HL-60 (cell line): Measurements from ENCODE around the gene MKS1.

Experiments used
- DNase-seq, 2 experiments: peaks; one replicate each; pipeline ENCODE4 v3.0.0-alpha.2; 2010 to 2020; ENCODE audit warnings: low read depth in 1 of 2, low spot score in 1 of 2
- H3K27ac ChIP-seq: fragments of 250-450 bp; sonication (Bioruptor Pico); replicated peaks from 2 replicates; pipeline ENCODE4 v1.5.1; 2020; ENCODE audit warnings: mild to moderate bottlenecking, moderate library complexity
- H3K27me3 ChIP-seq: fragments of 250-450 bp; sonication (Bioruptor Pico); 2 replicates; pipeline ENCODE4 v1.5.1; 2021; ENCODE audit warnings: mild to moderate bottlenecking, moderate library complexity; ENCODE audit not compliant: insufficient read depth, poor library complexity, severe bottlenecking
- H3K4me3 ChIP-seq: replicated peaks from 2 replicates; pipeline ENCODE4 v1.5.1; 2011; ENCODE audit warnings: mild to moderate bottlenecking, control low read depth, low read length; ENCODE audit not compliant: insufficient read depth
- GABPA ChIP-seq: IDR thresholded peaks from 2 replicates; pipeline ENCODE4 v1.6.1; 2012; ENCODE audit warnings: low read depth
- POLR2AphosphoS5 ChIP-seq: IDR thresholded peaks from 2 replicates; pipeline ENCODE4 v1.6.1; 2012; ENCODE audit warnings: low read depth
- SPI1 ChIP-seq: IDR thresholded peaks from 2 replicates; pipeline ENCODE4 v1.6.1; 2012; ENCODE audit warnings: low read depth, mild to moderate bottlenecking, borderline replicate concordance
- TF ChIP-seq, protein P1 (sequence below): IDR thresholded peaks from one replicate; pipeline ENCODE4 v1.5.1; 2011; ENCODE audit warnings: low read length, control low read depth, inconsistent platforms; ENCODE audit not compliant: insufficient read depth
- TF ChIP-seq, protein P2 (sequence below): IDR thresholded peaks from 2 replicates; pipeline ENCODE4 v1.6.1; 2012; ENCODE audit warnings: low read depth; ENCODE audit not compliant: insufficient replicate concordance

The MKS1 gene

DNA sequence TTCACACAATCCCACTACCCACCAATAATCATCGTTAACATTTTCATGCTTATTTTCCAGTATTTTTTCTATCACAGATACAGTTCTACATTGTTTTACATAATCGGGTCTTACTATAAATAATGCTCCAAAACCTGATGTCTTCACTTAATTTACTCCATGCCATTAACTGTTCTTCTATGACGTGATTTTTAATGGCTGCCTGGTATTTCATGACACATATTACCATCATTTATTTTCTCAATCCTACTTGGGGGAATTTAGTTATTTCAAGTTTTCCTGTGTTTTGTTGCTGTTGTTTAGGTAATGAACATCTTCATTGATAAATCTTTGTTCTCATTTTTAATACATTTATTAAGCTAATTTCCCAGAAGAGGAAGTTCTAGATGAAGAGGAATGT, 34.0 kb upstream of the MKS1 start:
- TF ChIP-seq GABPA (no peak), SPI1 (no peak), POLR2AphosphoS5 (no peak)
- TF ChIP-seq, protein P1, sequence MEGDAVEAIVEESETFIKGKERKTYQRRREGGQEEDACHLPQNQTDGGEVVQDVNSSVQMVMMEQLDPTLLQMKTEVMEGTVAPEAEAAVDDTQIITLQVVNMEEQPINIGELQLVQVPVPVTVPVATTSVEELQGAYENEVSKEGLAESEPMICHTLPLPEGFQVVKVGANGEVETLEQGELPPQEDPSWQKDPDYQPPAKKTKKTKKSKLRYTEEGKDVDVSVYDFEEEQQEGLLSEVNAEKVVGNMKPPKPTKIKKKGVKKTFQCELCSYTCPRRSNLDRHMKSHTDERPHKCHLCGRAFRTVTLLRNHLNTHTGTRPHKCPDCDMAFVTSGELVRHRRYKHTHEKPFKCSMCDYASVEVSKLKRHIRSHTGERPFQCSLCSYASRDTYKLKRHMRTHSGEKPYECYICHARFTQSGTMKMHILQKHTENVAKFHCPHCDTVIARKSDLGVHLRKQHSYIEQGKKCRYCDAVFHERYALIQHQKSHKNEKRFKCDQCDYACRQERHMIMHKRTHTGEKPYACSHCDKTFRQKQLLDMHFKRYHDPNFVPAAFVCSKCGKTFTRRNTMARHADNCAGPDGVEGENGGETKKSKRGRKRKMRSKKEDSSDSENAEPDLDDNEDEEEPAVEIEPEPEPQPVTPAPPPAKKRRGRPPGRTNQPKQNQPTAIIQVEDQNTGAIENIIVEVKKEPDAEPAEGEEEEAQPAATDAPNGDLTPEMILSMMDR = no peak
- TF ChIP-seq, protein P2, sequence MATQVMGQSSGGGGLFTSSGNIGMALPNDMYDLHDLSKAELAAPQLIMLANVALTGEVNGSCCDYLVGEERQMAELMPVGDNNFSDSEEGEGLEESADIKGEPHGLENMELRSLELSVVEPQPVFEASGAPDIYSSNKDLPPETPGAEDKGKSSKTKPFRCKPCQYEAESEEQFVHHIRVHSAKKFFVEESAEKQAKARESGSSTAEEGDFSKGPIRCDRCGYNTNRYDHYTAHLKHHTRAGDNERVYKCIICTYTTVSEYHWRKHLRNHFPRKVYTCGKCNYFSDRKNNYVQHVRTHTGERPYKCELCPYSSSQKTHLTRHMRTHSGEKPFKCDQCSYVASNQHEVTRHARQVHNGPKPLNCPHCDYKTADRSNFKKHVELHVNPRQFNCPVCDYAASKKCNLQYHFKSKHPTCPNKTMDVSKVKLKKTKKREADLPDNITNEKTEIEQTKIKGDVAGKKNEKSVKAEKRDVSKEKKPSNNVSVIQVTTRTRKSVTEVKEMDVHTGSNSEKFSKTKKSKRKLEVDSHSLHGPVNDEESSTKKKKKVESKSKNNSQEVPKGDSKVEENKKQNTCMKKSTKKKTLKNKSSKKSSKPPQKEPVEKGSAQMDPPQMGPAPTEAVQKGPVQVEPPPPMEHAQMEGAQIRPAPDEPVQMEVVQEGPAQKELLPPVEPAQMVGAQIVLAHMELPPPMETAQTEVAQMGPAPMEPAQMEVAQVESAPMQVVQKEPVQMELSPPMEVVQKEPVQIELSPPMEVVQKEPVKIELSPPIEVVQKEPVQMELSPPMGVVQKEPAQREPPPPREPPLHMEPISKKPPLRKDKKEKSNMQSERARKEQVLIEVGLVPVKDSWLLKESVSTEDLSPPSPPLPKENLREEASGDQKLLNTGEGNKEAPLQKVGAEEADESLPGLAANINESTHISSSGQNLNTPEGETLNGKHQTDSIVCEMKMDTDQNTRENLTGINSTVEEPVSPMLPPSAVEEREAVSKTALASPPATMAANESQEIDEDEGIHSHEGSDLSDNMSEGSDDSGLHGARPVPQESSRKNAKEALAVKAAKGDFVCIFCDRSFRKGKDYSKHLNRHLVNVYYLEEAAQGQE = no peak
- Histone ChIP-seq H3K27ac (no peak overlapping the region), H3K4me3 (no peak overlapping the region), H3K27me3 (no peaks in the 10 kb centered on the region)
- no peak for DNase-seq

GRCh38 chr17:58252141-58252540, 33.1 kb upstream of the MKS1 start:
- Histone ChIP-seq H3K27me3 (no peaks in the 10 kb centered on the region), H3K4me3 (no peak overlapping the region)
- TF ChIP-seq, protein P1 = no peak
- no peak for TF ChIP-seq POLR2AphosphoS5
- TF ChIP-seq GABPA = no peak
- TF ChIP-seq, protein P2 = no peak
- no peak for TF ChIP-seq SPI1

DNA sequence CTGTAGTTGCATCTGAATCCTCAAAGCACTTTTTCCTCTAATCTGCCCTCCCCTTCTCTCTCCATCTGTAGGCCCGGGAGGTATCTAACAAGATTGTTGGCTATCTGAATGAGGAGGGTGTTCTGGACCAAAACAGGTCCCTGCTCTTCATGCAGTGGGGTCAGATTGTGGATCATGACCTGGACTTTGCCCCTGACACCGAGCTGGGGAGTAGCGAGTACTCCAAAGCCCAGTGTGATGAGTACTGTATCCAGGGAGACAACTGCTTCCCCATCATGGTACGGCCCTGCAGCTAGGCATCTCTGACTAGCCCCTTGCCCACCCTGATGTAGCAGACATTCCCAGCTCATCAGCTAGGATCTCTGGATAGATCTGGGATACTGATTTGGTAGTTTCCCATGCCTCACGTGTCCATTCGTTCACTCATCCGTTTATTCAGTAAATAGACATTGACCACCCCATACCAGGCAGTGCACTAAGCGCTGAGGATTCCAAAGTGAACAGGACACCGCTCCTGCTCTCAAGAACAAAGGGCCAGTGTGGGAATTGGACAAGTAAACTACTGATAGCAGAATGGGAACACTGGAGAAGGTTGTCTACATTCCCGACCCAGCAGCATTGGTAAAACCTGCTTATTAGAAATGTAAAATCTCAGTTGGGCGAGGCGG, 31.4 kb upstream of the MKS1 start:
- H3K27me3 ChIP-seq = no peaks in the 10 kb centered on the region
- H3K27ac ChIP-seq = no peak overlapping the region
- no peak overlapping the region for H3K4me3 ChIP-seq
- no peak for DNase-seq
- TF ChIP-seq, protein P2 = no peak
- TF ChIP-seq GABPA (no peak), POLR2AphosphoS5 (no peak), SPI1 (no peak)
- TF ChIP-seq, protein P1 = no peak

More at GRCh38 chr17:58252141-58252540, 33.1 kb upstream of the MKS1 start:
- DNase-seq = no peak
- H3K27ac ChIP-seq = no peak overlapping the region
